NOMO-1 treated with dmso at 0.1 percent for 144 hours (cell line): ENCODE measurements around the gene ENOX1.

Experiments
- DNase-seq: peaks from one replicate; lab custom pipeline; 2025; ENCODE audit not compliant: unreplicated experiment; lab: John Stamatoyannopoulos, UW

Gene ENOX1

DNA sequence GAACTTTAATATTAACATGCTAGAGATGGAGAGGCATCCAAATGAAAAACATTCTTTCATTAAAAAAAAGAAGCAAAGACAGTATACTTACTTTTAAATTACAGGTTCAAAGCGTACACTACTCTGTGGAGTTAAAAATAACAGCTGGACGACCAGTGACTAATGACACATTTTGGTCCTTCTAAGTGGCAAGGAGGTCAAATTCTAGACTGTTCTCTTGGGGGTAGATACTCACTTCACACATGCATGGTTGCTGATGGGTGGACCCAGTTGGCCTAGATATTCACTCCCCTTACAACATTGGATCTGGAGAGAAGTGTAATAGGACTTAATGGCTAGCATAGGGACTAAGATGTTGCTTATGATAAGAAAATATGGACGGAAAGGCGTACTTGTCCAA, 461.1 kb downstream of the ENOX1 start:
- DNase-seq = no peak

- no peak for DNase-seq
Observed at GRCh38 chr13:43324129-43324528, 462.6 kb downstream of the ENOX1 start.

DNA sequence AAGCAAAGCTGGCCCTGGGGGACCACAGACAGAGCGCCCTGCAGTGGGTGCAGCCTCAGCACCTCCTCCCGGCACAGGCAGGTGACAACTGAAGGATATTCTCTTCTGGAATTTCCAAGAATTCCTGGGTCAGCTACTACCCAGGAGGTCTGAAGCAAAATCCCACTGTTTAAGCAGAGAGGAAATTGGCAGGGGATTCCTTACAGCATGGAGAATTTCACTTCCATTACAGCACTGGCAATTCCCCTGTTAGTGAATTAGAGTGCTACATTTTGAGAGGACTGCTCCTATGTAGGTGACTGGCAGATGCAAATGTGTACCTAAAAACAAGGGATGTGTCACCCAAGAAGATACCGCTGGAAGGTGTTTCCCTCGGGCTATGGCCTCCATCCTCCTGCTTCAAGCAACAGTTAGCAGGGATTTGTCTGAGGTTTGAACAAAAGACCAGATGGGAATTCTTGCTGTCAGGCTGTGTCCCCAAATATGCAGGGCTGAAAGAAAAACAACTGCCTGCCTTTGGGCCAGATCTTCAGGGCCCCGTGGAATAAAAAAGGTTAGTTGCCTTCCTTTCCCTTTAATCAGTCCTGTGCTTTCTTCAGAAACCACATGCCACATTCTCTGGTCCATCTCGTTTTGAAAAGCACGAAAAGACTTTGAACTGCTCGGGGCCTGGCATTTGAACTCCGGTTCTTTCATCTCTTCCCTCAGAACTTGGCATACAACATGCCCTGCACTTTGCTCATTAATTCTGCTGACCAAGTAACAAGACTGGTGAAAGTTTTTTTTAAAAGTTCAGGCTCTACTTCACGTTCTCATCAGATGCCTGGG, 466.9 kb downstream of the ENOX1 start:
- no peak for DNase-seq

DNA sequence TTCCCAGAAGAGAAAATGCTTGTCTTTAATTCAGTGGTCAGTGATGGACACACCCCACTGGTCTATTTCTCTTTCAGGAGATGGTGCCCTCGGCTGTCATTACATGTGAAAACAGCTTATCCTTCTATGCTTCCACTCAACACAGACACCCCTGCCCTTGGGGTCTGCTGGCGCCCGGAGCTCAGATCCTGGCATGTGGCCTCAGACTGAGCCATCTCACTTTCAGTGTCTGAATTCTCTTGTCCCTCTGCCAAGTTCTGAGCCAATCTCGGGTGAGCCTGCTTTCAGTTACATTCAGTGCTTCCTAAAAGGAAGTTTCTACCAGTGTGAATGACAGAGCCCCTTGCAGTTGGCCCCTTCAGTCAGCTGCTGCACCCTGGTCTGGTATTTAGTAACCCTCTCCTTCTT, 469.8 kb downstream of the ENOX1 start:
- DNase-seq = peak; percentile 72

DNA sequence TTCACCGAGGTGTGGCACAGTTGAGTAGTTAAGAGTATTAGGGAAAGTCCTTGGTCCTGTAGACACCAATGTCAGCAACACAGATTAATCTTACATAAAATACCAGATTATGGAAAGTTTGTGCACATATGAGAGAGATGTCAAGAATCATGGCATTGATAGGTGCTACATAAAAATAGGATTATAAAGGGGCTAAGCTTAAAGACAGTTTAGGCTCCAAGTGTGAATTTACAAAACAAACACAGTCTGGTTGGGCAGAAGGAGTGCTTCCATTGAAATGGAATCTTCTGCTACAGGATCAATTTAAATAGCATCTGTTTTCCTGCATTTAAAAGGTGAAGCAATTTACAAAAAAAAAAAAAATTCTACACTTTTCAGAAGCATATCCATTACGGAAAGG, 470.5 kb downstream of the ENOX1 start:
- DNase-seq = no peak

DNA sequence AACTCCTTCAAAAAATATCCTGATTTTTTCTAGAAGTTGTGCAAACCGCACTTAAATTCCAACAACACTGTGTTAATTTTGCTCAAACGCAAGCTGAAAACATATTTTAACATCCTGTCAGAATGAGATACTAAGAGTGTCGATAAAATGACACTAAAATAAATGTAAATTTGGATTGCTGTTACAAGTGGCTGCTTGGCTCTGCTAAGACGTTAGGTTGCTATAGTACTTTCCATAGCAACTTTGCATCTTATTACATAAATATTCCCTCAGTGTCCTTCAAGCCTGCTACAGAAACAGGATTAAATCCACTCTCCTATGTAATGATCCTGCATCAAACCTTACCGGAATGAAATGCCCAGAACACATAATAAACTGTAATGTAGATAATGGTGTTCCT, 471.2 kb downstream of the ENOX1 start:
- DNase-seq = no peak

GRCh38 chr13:43309311-43309710, 477.5 kb downstream of the ENOX1 start:
- DNase-seq = no peak

- DNase-seq = peak; percentile 86
Observed at GRCh38 chr13:43307921-43308433, 478.8 kb downstream of the ENOX1 start.

DNA sequence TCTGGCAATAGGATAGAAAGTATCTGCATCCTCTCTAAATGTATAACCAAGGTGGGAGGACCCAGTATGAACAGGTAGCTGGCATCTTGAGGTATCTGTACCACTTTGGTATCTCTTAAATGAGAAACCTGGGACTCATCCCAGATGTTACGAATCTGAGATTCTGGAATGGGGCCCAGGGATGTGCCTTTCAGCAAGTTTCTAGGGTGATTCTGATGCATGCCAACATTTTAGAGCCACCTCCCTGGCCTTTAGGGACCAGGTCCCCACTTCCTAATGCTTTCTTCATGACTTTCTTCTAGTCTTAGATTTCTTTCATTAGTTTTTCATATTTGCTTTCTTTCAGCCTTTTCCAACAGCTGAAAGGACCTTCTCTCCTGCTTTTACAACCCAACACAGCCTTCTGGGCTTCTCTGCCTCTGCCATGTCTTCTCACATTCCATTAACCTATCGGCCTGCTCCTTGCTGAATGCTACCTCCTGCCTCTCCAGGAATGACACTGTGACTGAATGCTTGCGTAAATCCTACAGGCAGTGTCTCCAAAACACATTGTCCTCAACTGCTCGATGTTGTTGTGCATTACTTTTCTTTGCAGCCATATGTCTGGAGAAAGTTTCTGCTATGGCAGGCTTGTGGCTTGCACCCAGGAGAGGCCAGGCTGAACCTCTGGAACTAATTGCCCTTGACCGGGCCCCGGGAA, 479.4 kb downstream of the ENOX1 start:
- DNase-seq = no peak

- DNase-seq = no peak
Observed at GRCh38 chr13:43306372-43306771, 480.4 kb downstream of the ENOX1 start.

DNA sequence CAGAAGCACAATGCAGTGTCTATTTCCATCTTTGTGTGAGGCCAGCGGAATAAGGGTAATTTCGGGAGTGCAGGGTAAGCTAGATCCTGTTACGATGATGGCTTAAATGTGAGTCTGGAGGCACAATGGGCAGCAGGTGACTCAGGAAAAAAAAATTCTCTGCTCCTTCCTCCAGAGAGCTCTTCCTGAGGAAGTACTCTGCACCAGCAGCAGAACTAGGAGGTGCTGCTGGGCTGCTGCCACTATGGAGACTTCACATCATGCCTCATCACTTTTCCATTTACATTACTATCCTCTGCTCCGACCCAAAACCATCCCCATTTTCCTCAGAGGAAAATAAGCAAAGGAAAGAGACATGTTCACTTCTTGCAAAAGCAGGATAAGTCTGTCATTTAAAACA, 481.4 kb downstream of the ENOX1 start:
- no peak for DNase-seq

DNA sequence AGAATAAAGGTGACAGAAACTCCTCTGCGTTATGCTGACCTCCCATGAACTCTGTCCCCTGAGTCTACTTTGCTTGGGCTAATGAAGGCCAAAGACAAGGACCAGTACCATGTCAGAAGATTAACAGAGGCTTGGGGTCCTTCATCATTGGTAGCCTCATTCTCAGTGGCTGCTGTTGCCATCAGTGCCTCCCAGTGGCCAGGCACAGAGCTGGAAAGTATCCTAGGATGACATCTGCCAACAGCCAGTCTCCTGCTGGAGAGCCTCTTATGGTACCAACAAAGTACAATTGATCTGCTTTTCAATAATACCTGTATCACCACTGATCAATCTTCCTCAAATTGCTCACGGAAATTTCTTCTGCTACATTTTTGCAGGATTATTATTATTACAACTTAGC, 481.8 kb downstream of the ENOX1 start:
- no peak for DNase-seq

- DNase-seq = no peak
Observed at GRCh38 chr13:43304449-43304848, 482.3 kb downstream of the ENOX1 start.

- DNase-seq = peak; percentile 54
Observed at GRCh38 chr13:43303033-43303729, 483.6 kb downstream of the ENOX1 start.

DNA sequence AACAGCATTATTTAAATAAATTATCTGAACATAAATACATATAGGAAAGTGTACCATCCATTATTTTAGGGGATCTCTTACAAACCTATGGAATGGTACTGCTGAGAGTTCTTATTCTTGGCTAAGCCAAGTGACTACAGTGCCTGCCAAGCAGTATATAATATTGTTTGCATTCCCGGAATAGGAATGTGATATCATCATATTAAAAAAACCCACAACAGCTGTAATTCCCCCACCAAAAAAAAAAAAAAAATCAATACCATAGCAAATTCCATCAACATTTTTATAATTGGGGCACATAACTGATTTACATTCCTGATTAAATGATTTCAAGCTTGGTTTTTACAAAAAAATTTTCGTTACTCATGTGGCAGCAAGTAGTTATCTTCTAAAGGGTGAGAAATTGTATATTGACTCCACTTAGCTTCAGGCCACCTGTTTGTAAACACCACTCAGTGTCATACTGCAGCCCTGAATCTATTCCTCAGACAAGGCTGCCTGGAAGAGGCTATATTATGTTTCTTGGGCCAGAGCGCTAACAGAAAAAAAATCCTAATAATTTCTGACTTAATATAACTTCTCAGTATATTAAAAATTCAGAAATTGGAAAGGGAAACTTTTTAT, 485.3 kb downstream of the ENOX1 start:
- DNase-seq = no peak

- DNase-seq = no peak
Observed at GRCh38 chr13:43300865-43301264, 485.9 kb downstream of the ENOX1 start.

DNA sequence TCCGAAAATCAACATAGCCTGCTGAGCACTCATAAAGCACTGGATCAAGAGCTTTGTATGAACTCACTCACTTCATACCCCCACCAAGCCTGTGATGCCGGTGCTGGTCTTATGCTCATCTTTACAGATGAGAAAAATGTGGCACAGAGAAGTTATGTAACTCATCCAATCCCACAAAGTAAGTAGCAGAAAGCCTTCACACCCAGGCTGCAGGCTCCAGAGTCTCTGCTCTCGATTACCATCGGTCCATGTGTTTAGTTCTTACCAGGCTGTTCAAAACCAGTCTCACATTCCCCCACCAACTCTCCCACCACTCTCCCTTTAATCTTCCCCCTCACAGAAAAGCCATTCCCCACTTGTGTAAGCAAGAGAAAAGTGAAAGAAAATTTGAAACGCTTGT, 487.4 kb downstream of the ENOX1 start:
- DNase-seq = no peak

DNA sequence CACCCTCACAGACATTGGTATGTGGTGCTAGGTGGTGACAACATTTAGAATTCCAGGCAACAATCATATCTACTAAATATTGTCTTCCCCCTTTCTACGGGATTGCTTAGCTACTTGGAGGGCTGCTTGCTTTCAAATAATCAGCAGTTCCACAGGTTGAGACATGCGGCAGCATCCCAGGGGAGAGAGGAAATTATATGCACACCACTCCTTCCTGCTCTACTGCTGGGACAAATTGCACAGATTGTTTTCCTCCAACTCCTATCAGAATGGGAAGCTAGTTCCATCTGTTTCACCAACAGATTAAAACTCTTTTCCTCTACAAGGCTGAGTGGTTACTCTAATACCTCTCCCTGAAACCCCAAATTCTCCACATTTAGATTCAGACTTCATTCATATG, 488.0 kb downstream of the ENOX1 start:
- DNase-seq = no peak

DNA sequence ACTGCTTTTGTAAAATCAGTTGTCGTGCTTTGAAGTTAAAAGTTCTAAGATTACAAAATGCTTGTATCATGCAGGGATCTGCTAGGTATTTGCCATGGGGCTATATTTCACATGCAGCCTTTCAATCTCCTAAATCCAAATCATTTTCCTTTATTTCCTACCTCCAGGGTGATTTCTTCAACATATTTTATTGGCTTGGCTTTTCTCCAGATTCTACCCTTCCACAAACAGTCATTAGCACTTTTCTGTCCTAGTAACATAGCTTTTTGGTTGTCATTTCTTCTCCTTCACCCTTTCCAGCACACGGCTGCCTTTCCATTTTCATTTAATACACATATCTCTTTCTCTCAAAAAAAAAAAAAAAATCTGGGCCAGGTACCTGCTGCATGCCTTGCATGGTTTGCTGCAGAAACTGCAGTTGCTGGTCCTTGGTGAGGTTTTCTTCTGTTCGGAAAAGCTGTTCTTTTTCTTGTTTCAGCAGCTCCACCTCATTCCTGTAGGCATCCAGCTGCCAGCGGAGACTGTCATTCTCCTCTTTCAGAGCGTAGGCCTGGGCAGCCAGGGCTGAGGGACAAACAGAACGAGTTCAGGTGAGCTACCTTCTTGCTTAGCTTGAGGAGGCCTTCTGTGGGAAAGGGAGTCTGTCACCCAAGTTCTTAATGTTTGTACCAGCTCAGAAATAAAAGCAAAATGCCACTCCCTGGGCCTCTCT, 488.6 kb downstream of the ENOX1 start:
- no peak for DNase-seq

DNA sequence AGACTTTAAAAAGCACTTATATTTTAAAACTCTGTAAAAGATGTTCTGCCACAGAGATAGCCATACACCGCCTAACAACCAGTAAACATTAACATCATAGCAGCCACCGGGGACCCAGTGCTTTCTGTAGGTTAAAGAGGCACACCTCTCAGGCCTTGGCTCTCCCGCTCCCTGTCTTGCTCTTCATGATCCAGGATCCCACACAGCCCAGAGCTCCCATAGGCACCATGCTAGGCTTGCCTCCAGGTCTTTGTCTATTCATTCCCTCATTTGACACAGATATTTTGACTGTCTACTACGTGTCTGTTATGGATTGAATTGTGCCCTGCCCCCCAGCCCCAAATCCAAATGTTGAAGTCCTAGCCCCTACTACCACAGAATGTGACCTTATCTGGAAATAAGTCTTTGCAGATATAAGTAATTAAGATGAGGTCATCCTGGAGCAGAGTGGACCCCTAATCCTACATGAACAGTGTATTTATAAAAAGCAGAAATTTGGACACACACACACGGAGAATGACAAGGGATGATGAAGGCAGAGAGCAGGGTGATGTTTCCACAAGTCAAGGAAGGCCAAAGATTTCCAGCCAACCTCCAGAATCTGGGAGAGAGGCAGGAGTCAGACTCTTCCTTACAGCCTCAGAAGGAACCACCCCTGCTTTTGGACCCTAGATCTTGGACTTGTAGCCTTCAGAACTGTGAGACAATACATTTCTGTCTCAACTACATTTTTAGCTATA, 490.8 kb downstream of the ENOX1 start:
- no peak for DNase-seq
